NCI-H774 (cell line): ENCODE measurements around the gene PAPPA2.
"Not testable (repeated sequence)": the region's sequence is repeated elsewhere in the genome, so short reads cannot be mapped to it uniquely, and the experiment has no call there.

ENCODE experiments used
- DNase-seq: peaks from one replicate; lab custom pipeline; 2025; lab: John Stamatoyannopoulos, UW

PAPPA2 gene

DNA sequence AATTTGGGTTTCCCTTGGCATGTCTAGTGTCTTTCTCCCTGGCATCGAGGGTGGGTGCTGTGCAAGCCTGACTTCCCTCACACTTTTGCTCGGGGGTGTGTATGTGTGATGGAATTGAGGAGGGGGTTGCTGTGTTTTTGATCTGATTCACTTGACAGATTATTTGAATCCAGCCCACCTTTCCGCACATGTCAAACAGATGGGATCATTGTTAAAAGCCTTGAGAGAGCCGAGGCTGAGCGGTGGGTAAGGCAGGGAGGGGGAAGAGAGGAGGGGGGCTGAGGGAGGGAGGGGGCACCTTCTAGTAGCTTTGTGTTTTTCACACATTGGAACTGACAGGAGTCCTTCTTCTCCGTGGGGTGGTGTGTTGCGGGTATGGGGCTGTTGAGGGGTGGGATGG lies 90.0 kb downstream of the PAPPA2 start:
- no peak for DNase-seq

DNA sequence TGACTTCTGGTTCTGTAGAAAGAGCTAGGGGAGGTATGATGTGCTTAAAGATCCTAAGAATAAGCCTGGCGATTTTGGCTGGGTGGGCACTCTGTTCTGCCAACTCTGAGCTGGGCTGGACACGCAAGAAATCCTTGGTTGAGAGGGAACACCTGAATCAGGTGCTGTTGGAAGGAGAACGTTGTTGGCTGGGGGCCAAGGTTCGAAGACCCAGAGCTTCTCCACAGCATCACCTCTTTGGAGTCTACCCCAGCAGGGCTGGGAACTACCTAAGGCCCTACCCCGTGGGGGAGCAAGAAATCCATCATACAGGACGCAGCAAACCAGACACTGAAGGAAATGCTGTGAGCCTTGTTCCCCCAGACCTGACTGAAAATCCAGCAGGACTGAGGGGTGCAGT lies 93.3 kb downstream of the PAPPA2 start:
- no peak for DNase-seq

GRCh38 chr1:176557543-176558258 lies 94.7 kb downstream of the PAPPA2 start:
- DNase-seq: no peak

DNA sequence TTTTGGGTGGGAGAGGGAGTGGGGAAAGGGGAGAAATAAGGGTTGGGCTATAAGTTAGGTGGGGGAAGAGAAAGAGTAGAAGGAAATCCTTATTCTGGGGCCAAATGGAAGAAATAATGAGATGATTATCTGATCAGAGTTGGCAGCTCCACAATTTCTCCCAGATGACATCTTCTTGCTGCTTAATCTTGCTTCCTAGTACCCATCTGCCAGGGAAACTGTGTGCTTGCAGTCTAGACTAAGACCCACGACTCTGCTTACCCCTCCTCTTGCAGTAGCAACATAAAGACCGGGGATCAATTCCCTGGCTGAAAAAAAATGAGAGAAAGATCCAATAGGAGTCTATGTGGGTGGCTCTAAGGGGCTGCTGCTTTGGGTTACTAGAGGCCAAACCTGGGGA lies 95.6 kb downstream of the PAPPA2 start:
- no peak for DNase-seq

GRCh38 chr1:176559474-176559873 lies 96.5 kb downstream of the PAPPA2 start:
- no peak for DNase-seq

- DNase-seq: peak; percentile 29
Measured at GRCh38 chr1:176559878-176560277, 96.9 kb downstream of the PAPPA2 start.

DNA sequence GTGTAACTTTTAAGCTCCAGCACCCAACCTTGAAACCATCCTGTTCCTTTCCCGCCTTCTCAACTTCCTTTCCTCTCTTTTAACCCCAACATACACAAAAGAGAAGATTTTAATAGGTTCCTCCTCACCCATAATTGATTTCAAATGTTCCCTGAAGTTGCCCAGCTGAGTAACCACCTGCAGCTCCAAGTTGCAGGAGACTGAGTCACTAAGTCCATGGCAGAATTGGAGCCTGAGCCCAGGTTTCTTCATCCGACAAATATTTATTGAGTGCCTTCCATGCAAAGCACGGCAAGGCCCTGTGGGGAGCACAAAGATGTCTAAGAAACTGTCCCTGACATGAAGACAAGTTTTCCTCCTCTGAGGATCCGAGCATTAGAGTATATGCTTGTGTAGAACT lies 97.7 kb downstream of the PAPPA2 start:
- no peak for DNase-seq

DNA sequence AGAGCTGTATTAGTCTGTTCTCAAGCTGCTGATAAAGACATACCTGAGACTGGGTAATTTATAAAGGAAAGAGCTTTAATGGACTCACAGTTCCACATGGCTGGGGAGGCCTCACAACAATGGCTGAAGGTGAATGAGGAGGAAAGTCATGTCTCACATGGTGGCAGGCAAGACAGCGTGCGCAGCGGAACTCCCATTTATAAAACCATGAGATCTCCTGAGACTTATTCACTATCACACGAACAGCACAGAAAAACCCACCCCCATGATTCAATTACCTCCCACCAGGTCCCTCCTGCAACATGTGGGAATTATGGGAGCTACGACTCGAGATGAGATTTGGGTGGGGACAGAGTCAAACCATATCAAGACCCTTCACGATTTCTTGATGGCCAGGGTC lies 98.8 kb downstream of the PAPPA2 start:
- DNase-seq: not testable (repeated sequence)

DNA sequence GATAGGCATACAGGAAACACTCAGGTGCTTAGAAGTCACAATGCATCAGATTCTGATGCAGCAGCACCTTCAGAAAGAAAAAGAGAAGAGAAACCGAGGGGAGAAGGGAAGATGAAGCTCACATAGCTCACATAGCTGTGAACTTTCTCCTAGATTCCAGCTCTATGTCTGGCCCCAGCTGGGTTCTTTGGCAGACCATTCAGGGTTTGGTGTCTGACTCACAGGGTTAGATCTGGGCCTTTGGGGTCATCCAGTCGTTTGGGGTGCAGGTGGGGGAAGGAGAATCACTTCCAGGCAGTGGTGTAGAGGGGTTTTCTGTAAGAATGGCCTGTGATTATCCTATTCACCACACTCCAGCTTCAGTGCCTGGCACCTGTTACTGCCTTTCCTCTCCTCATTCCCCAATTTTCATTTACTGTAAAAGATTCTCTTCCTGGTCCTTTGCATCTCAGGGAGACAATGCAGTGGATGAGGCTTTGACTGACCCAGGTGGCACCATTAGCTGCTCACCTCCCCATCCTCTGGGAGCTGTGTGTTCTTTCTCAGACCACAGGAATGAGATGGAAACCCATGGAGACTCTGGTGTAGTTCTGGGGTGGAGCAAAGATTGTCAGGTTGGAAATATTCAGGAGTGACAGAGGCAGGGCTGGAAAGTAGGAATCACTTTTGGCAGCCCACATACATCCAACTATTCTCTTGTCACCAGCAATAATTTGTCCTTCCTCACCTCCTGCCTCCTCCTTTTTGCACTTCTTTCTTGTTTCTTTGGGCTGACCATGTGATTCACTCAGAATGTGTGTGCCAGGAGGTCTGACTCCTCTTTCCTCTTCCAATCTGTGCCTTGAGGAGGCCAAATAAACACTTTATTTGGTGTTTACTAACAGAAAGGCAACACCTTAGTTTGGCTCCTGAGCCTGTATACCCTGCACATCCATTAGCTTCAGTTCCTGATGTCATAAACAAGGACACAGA lies 103.3 kb downstream of the PAPPA2 start:
- no peak for DNase-seq

DNA sequence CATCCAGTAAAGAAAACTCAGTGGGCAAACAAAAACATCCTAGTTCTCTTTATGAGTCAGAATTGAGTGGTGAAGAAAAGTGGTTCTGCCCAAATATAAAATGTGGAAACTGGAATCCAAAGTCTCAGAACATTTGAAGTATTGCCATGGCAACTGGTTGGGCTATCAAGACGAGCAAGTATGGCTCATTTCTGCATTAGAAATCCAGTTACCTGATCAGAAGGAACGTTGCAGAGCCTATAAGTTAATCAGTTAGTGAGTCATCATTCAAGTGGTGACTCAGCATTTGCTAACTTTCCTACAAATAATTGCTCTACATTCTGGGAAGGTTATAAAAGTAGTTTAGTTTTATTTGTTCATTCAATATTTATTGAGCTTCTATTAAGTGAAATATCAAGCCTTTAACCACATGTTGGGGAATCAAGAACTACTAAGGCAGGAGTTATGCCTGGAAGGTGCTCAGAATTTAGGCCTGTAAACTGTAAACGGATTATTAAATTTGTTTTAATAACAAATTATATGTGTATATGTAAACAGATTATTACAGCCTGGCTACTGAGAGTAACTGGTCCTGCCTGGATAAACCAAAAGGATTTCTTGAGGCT lies 104.3 kb downstream of the PAPPA2 start:
- DNase-seq: no peak

DNA sequence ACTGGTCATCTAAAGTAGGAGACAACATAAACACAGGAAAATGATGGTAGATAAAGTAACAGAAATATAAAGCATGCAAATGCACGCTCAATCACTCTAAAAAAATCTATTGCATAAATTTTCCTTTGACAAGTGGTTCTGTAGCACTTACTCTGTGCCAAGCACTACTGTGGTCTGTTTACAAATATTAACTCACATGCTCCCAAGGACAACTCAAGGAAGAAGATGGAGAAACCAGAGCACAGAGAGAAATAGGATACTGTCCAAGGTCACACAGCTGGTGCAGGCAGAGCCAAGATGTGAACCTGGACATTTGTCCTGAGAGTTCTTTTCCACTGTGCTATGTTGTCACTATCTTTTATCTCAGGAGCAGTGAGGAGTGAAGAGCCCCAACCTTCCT lies 105.2 kb downstream of the PAPPA2 start:
- DNase-seq: no peak

GRCh38 chr1:176574756-176575155 lies 111.8 kb downstream of the PAPPA2 start:
- DNase-seq: no peak

DNA sequence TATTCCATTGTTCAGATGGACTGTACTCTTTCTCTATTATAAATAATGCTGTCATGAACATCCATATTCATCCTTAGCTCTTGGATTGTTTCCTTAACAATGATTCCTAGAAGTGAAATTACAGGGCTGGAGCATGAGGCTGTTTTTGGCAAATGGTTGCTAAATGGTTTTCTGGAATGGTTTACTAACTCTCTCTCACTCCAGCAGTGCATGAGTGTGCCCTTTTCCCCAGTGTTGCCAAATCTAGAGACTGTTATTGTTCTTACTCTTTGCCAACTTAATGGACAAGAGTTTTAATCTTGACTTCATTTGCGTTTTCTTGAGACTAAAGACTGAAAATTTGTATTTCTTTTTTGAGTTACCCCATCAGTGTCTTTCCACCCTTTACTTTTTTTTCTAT lies 113.0 kb downstream of the PAPPA2 start:
- DNase-seq: no peak

DNA sequence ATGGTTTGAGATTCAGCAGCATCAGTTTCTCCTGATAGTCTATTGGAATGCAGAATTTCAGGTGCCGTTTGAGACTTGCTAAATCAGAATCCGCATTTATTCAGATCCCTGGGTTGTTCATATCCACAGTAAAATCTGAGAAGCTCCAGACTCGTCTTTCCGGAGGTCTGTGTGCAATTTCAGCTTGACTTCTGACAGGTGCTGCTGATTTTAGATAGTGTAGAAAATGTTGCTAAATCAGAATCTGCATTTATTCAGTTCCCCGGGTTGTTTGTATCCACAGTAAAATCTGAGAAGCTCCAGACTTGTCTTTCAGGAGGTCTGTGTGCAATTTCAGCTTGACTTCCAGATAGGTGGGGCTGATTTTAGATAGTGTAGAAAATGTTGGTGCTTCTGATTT lies 113.7 kb downstream of the PAPPA2 start:
- DNase-seq: no peak

GRCh38 chr1:176577646-176578197 lies 114.7 kb downstream of the PAPPA2 start:
- no peak for DNase-seq

DNA sequence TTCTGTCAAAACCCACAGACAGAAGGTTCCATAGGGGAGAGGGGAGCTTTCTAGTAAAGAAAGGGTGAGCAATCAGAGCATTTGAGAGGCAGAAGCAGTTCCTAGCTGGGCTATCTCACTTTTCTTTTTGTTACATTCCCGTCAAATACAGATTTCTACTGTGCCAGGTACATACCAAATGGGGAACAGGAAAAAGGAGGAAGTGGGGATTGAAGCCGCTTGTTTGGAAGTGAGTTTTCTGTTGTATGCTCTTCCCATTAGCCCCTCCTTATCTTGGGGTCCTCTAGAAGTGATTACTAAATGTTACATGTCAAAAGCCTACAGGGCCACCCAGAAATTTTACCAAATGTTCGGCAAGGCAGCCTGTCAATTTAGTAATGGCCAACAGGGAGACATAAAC lies 116.1 kb downstream of the PAPPA2 start:
- no peak for DNase-seq

DNA sequence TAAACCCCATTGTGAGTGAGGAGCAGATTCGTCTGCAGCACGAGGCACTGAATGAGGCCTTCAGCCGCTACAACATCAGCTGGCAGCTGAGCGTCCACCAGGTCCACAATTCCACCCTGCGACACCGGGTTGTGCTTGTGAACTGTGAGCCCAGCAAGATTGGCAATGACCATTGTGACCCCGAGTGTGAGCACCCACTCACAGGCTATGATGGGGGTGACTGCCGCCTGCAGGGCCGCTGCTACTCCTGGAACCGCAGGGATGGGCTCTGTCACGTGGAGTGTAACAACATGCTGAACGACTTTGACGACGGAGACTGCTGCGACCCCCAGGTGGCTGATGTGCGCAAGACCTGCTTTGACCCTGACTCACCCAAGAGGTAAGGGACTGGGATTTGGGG lies 132.2 kb downstream of the PAPPA2 start:
- no peak for DNase-seq

DNA sequence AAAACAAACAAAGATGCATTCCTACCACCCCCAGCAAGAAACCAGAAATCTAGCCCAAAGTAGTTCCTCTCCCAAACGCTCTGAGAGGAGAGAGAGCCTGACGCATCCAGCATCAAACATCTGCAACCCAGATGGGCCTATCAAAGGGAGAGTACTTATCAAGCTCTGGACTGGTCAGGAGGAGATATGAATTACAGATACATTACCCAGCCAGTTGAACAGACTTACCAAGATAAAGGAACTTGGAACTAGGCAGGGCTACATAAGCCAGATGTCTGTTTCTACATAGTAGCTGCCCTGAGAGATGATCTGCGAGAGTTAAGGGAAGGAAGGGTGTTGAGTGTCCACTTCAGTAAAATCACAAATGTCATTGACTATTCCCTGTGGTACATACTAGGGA lies 138.4 kb downstream of the PAPPA2 start:
- DNase-seq: no peak

- DNase-seq: no peak
Measured at GRCh38 chr1:176602388-176603004, 139.5 kb downstream of the PAPPA2 start.

- DNase-seq: no peak
Measured at GRCh38 chr1:176603696-176604095, 140.7 kb downstream of the PAPPA2 start.

DNA sequence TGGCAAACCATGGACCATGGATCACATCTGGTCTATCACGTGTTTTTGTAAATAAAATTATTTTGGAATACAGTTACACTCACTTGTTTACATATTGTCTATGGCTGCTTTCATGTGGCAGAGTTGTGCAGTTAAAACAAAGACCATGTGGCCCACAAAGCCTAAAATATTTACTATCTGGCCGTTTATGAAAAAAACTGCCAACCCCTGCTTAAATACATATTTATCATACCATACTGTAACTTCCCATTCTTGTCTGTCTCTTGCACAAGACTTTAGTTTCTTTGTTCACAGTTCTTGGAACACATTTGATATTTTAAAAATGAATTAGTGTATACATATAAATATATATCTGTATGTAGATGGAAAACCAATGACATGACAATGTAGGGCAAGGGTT lies 141.5 kb downstream of the PAPPA2 start:
- DNase-seq: no peak

GRCh38 chr1:176605176-176605575 lies 142.2 kb downstream of the PAPPA2 start:
- DNase-seq: no peak
